ENCODE measurements around the gene METTL26. TPM values are rescaled to one million over a fixed set of nuclear protein-coding genes. Genes with fewer than 3 reads are reported as not detected.
A peak's percentile ranks its signal among the peaks of the same experiment; 100 is the strongest.

METTL26 gene
- total RNA-seq, 1 experiment from 2014 or later = 115 TPM

- Mint-ChIP-seq H3K4me3 (no peak overlapping the region), H3K4me1 (peaks cover 7% of the 10 kb centered on the region), H3K27me3 (ENCODE audit: low read depth) (no peaks in the 10 kb centered on the region), H3K36me3 (peaks cover 11% of the 10 kb centered on the region), H3K27ac (no peak overlapping the region), H3K9me3 (no peaks in the 10 kb centered on the region)
- DNase-seq (ENCODE audit: low spot score) (no peak), ATAC-seq (no peak)
- TF ChIP-seq HMGA2 (CRISPR knock-in tag; IDR thresholded peaks at IDR 0.05) (no peak), USF2 (CRISPR knock-in tag; IDR thresholded peaks at IDR 0.05) (no peak), PRDM15 (CRISPR knock-in tag; IDR thresholded peaks at IDR 0.05) (0 out of 2 replicates have a peak, but pooled peaks have one; percentile 15)
- POLR2A ChIA-PET = no interaction called here
- CTCF ChIA-PET = interaction anchor here (1.4 kb wide), 1 partner anchor 22 kb away, joined by 3 read pairs; no protein-coding TSS in a partner anchor
Measured at GRCh38 chr16:670485-671352, 34.6 kb upstream of the METTL26 start.

GRCh38 chr16:669666-670065, 33.6 kb upstream of the METTL26 start:
- ChIA-PET POLR2A (no interaction called here), CTCF (interaction anchor here (3.0 kb wide), 1 partner anchor 21 kb away, joined by 16 read pairs; the partner anchor contains the start of gene WDR90)
- Mint-ChIP-seq H3K27me3 (ENCODE audit: low read depth) (no peaks in the 10 kb centered on the region), H3K27ac (no peak overlapping the region), H3K9me3 (no peaks in the 10 kb centered on the region), H3K4me3 (peak overlapping the region; percentile 65), H3K36me3 (peaks cover 11% of the 10 kb centered on the region), H3K4me1 (peaks cover under 1% of the 10 kb centered on the region)
- no peak for DNase-seq (ENCODE audit: low spot score)
- no peak for TF ChIP-seq NFATC4 (CRISPR knock-in tag; IDR thresholded peaks at IDR 0.05)
- TF ChIP-seq ZNF396 (CRISPR knock-in tag; IDR thresholded peaks at IDR 0.05; ENCODE audit: borderline replicate concordance) = no peak
- TF ChIP-seq NR2C2 (CRISPR knock-in tag; IDR thresholded peaks at IDR 0.05) = no peak
- TF ChIP-seq IRF2 (CRISPR knock-in tag; IDR thresholded peaks at IDR 0.05; ENCODE audit: borderline replicate concordance, low read depth) = no peak
- TF ChIP-seq ZBTB43 (CRISPR knock-in tag; IDR thresholded peaks at IDR 0.05) = no peak
- TF ChIP-seq, protein P1, sequence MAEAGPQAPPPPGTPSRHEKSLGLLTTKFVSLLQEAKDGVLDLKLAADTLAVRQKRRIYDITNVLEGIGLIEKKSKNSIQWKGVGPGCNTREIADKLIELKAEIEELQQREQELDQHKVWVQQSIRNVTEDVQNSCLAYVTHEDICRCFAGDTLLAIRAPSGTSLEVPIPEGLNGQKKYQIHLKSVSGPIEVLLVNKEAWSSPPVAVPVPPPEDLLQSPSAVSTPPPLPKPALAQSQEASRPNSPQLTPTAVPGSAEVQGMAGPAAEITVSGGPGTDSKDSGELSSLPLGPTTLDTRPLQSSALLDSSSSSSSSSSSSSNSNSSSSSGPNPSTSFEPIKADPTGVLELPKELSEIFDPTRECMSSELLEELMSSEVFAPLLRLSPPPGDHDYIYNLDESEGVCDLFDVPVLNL (CRISPR knock-in tag; IDR thresholded peaks at IDR 0.05; ENCODE audit: borderline replicate concordance, low read depth) = no peak
- no peak for TF ChIP-seq ATF2 (CRISPR knock-in tag; IDR thresholded peaks at IDR 0.05; ENCODE audit: borderline replicate concordance, low read depth)
- TF ChIP-seq MYBL2 (CRISPR knock-in tag; IDR thresholded peaks at IDR 0.05) = no peak
- TF ChIP-seq JUN (CRISPR knock-in tag; IDR thresholded peaks at IDR 0.05) = no peak
- no peak for TF ChIP-seq AFF4 (CRISPR knock-in tag; IDR thresholded peaks at IDR 0.05; ENCODE audit: borderline replicate concordance)
- no peak for TF ChIP-seq AR (CRISPR knock-in tag; IDR thresholded peaks at IDR 0.05)
- TF ChIP-seq, protein P2, sequence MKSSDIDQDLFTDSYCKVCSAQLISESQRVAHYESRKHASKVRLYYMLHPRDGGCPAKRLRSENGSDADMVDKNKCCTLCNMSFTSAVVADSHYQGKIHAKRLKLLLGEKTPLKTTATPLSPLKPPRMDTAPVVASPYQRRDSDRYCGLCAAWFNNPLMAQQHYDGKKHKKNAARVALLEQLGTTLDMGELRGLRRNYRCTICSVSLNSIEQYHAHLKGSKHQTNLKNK (CRISPR knock-in tag; IDR thresholded peaks at IDR 0.05) = no peak
- TF ChIP-seq PRRX2 (CRISPR knock-in tag; IDR thresholded peaks at IDR 0.05) = no peak
- TF ChIP-seq TEAD1 (CRISPR knock-in tag; IDR thresholded peaks at IDR 0.05) = no peak
- ATAC-seq = no peak

Data from WTC11 (cell line).